ENCODE data around the gene TAB2. TPM values are rescaled to one million over a fixed set of nuclear protein-coding genes. Genes with fewer than 3 reads are reported as not detected.

The TAB2 gene
- total and polyA plus RNA-seq, 9 of the 15 experiments (the other 6 are each of a cell fraction or from before 2014, with no cell fraction given): 9.1 to 38.3 (median 18.6) TPM

- 0% methylated on average over 2 of the region's 2 CpGs for WGBS (ENCODE audit: insufficient coverage, low coverage, missing lambda C conversion rate)
- no peaks in the 10 kb centered on the region for H3K36me3 ChIP-seq (ENCODE audit: control insufficient read depth, insufficient read depth, low read length)
- H2AFZ ChIP-seq (ENCODE audit: low read depth, low read length): no peak overlapping the region
- no peak for ATAC-seq
- H3K27me3 ChIP-seq (ENCODE audit: control insufficient read depth in 2 of 2, insufficient read depth in 2 of 2, low read length in 2 of 2): peaks cover 16 to 41% of the 10 kb centered on the region in 2 experiments
- ChIA-PET CTCF (ENCODE audit: low intra/inter-chr PET ratio) (interaction anchor here (0.6 to 5.5 kb wide), 2 partner anchors 349 to 405 kb away, joined by 4 to 67 read pairs; no protein-coding TSS in a partner anchor), POLR2A (interaction anchor here (0.6 to 1.5 kb wide), 2 partner anchors 20 to 399 kb away, joined by 3 to 5 read pairs; no protein-coding TSS in a partner anchor)
- no peak for DNase-seq (ENCODE audit: extremely low read depth in 1 of 4, low spot score in 3 of 4)
- no peak overlapping the region for H3K27ac ChIP-seq (ENCODE audit: extremely low read depth, low read depth, low read length)
- FAIRE-seq: peak; percentile 42
- in situ Hi-C loops (cut with MboI) (loop anchor here (25.0 kb wide), 1 partner anchor 871 kb away; no protein-coding TSS in a partner anchor), intact Hi-C loops (cut with micrococcal nuclease) (loop anchor here (2.0 to 10.0 kb wide), 2 partner anchors 83 to 239 kb away; no protein-coding TSS in a partner anchor)
- no peaks in the 10 kb centered on the region for H3K9me3 ChIP-seq (replicated peaks; ENCODE audit: control insufficient read depth, insufficient read depth, low read depth, low read length)
- no TSS peak for BruUV-seq (replicated peaks)
- no peaks in the 10 kb centered on the region for H3K79me2 ChIP-seq (ENCODE audit: control insufficient read depth, insufficient read depth, low read length)
- no peak overlapping the region for H3K4me2 ChIP-seq (ENCODE audit: insufficient read depth, low read length)
- H3K9ac ChIP-seq (ENCODE audit: insufficient read depth in 1 of 2, low read depth in 2 of 2, low read length in 2 of 2): no peak overlapping the region
- no peaks in the 10 kb centered on the region; a peak in 1 of 5 replicates for H3K4me1 ChIP-seq (replicated peaks in 1 of 2; ENCODE audit: control insufficient read depth in 2 of 2, insufficient read depth in 2 of 2, low read length in 2 of 2)
- no peaks in the 10 kb centered on the region for H3K9me1 ChIP-seq (ENCODE audit: control insufficient read depth, insufficient read depth, low read length)
- H4K20me1 ChIP-seq (replicated peaks; ENCODE audit: control insufficient read depth, insufficient read depth, low read length): 0 out of 2 replicates have a peak, but pooled peaks cover 4% of the 10 kb centered on the region
- H3K4me3 ChIP-seq: no peak overlapping the region
- TF ChIP-seq ZNF445 (CRISPR knock-in tag; IDR thresholded peaks at IDR 0.05; ENCODE audit: low read depth): no peak
- peak; percentile 84 for TF ChIP-seq RBM25 (IDR thresholded peaks at IDR 0.05; ENCODE audit: low read depth, low read length, severe bottlenecking)
- no peak for TF ChIP-seq SMAD1 (IDR thresholded peaks at IDR 0.05; ENCODE audit: low read depth, low read length, partially characterized antibody)
- TF ChIP-seq TCF15 (CRISPR knock-in tag; IDR thresholded peaks at IDR 0.05): no peak
- TF ChIP-seq ZNF592 (IDR thresholded peaks at IDR 0.05): no peak
- TF ChIP-seq HLTF (IDR thresholded peaks at IDR 0.05): no peak
- no peak for TF ChIP-seq ZZZ3 (IDR thresholded peaks at IDR 0.05)
- TF ChIP-seq XRCC3 (IDR thresholded peaks at IDR 0.05): no peak
- peak; percentile 49 for TF ChIP-seq ZFP36 (IDR thresholded peaks at IDR 0.05; ENCODE audit: low read depth, low read length, partially characterized antibody)
- TF ChIP-seq, protein P1, sequence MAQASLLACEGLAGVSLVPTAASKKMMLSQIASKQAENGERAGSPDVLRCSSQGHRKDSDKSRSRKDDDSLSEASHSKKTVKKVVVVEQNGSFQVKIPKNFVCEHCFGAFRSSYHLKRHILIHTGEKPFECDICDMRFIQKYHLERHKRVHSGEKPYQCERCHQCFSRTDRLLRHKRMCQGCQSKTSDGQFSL (CRISPR knock-in tag; IDR thresholded peaks at IDR 0.05): no peak
- TF ChIP-seq, protein P1 (tag; IDR thresholded peaks at IDR 0.05): no peak
- TF ChIP-seq HNRNPH1 (optimal IDR thresholded peaks at IDR 0.05; ENCODE audit: low read depth, low read length): no peak
- TF ChIP-seq STAT5A (IDR thresholded peaks at IDR 0.05; ENCODE audit: borderline replicate concordance, low read length): no peak
- peak; percentile 58; the same call in 1 of the 2 replicates for TF ChIP-seq BCOR (IDR thresholded peaks at IDR 0.05)
- TF ChIP-seq ATF4 (CRISPR knock-in tag; IDR thresholded peaks at IDR 0.05): no peak
Measured at GRCh38 chr6:149433405-149433804, 115.9 kb downstream of the TAB2 start.
